ENCODE data around the gene ANKMY2. TPM values are rescaled to one million over a fixed set of nuclear protein-coding genes. Genes with fewer than 3 reads are reported as not detected.

Gene ANKMY2
- total RNA-seq, 2 experiments from 2014 or later = 3.3 to 5.1 TPM

- Mint-ChIP-seq H3K27ac (no peak overlapping the region), H3K9me3 (no peaks in the 10 kb centered on the region), H3K36me3 (ENCODE audit: low read depth) (peaks cover 9% of the 10 kb centered on the region), H3K4me1 (ENCODE audit: low read depth) (peaks cover 54% of the 10 kb centered on the region), H3K27me3 (no peaks in the 10 kb centered on the region), H3K4me3 (no peak overlapping the region)
- Histone ChIP-seq H3K4me3 (ENCODE audit: low read length) (no peak overlapping the region), H3K27me3 (ENCODE audit: control insufficient read depth in 1 of 2, insufficient read depth in 2 of 2, low read length in 2 of 2) (no peaks in the 10 kb centered on the region), H3K27ac (ENCODE audit: low read depth in 1 of 2, low read length in 2 of 2) (no peak overlapping the region), H3K9me3 (ENCODE audit: control insufficient read depth in 1 of 2, insufficient read depth in 1 of 2, low read length in 2 of 2) (no peaks in the 10 kb centered on the region), H3K4me1 (ENCODE audit: insufficient read depth, low read length) (peaks cover 3% of the 10 kb centered on the region), H3K36me3 (ENCODE audit: insufficient read depth, low read length) (no peaks in the 10 kb centered on the region)
- ChIA-PET POLR2A (interaction anchor here (0.6 to 1.0 kb wide), 2 partner anchors 9 to 63 kb away, joined by 3 read pairs; no protein-coding TSS in a partner anchor), CTCF (no interaction called here)
- intact Hi-C loops (cut with DNase I, micrococcal nuclease) = no loop called here
- TF ChIP-seq CTCF (IDR thresholded peaks at IDR 0.05) = no peak
- DNase-seq = no peak
- ATAC-seq (ENCODE audit: poor library complexity) = no peak
Observed at GRCh38 chr7:16656141-16656540, 10.6 kb upstream of the ANKMY2 start.

GRCh38 chr7:16655394-16655793 lies 9.8 kb upstream of the ANKMY2 start:
- Mint-ChIP-seq H3K27ac (no peak overlapping the region), H3K9me3 (no peaks in the 10 kb centered on the region), H3K4me1 (ENCODE audit: low read depth) (peaks cover 57% of the 10 kb centered on the region), H3K4me3 (no peak overlapping the region), H3K27me3 (no peaks in the 10 kb centered on the region), H3K36me3 (ENCODE audit: low read depth) (peaks cover 9% of the 10 kb centered on the region)
- H3K4me3 ChIP-seq (ENCODE audit: low read length) = no peak overlapping the region
- DNase-seq = no peak
- ChIA-PET CTCF (no interaction called here), POLR2A (interaction anchor here (1.1 kb wide), 1 partner anchor 10 kb away, joined by 4 read pairs; the partner anchor contains the start of gene ANKMY2)
- TF ChIP-seq CTCF (IDR thresholded peaks at IDR 0.05) = no peak
- H3K4me1 ChIP-seq (ENCODE audit: insufficient read depth, low read length) = peaks cover 3% of the 10 kb centered on the region
- ATAC-seq (ENCODE audit: poor library complexity) = no peak
- no peaks in the 10 kb centered on the region for H3K9me3 ChIP-seq (ENCODE audit: control insufficient read depth in 1 of 2, insufficient read depth in 1 of 2, low read length in 2 of 2)
- H3K27ac ChIP-seq (ENCODE audit: low read depth in 1 of 2, low read length in 2 of 2) = no peak overlapping the region
- intact Hi-C loops (cut with DNase I, micrococcal nuclease) = no loop called here
- H3K36me3 ChIP-seq (ENCODE audit: insufficient read depth, low read length) = no peaks in the 10 kb centered on the region
- H3K27me3 ChIP-seq (ENCODE audit: control insufficient read depth in 1 of 2, insufficient read depth in 2 of 2, low read length in 2 of 2) = no peaks in the 10 kb centered on the region

GRCh38 chr7:16652888-16653287 lies 7.3 kb upstream of the ANKMY2 start:
- POLR2A ChIA-PET = no interaction called here
- H3K27ac Mint-ChIP-seq = no peak overlapping the region
- Histone ChIP-seq H3K27ac (ENCODE audit: low read depth in 1 of 2, low read length in 2 of 2) (no peak overlapping the region), H3K27me3 (ENCODE audit: control insufficient read depth in 1 of 2, insufficient read depth in 2 of 2, low read length in 2 of 2) (no peaks in the 10 kb centered on the region), H3K4me1 (ENCODE audit: insufficient read depth, low read length) (peaks cover 6% of the 10 kb centered on the region), H3K9me3 (ENCODE audit: control insufficient read depth in 1 of 2, insufficient read depth in 1 of 2, low read length in 2 of 2) (no peaks in the 10 kb centered on the region), H3K36me3 (ENCODE audit: insufficient read depth, low read length) (no peaks in the 10 kb centered on the region), H3K4me3 (ENCODE audit: low read length) (no peak overlapping the region)
- no peak for ATAC-seq (ENCODE audit: poor library complexity)
- no peak overlapping the region for H3K4me3 Mint-ChIP-seq
- peaks cover 9% of the 10 kb centered on the region for H3K36me3 Mint-ChIP-seq (ENCODE audit: low read depth)
- H3K9me3 Mint-ChIP-seq = no peaks in the 10 kb centered on the region
- H3K4me1 Mint-ChIP-seq (ENCODE audit: low read depth) = peaks cover 79% of the 10 kb centered on the region
- DNase-seq = no peak
- no peaks in the 10 kb centered on the region for H3K27me3 Mint-ChIP-seq
- TF ChIP-seq CTCF (IDR thresholded peaks at IDR 0.05) = no peak
- CTCF ChIA-PET = no interaction called here
- intact Hi-C loops (cut with DNase I, micrococcal nuclease) = loop anchor here in 1 of 2 experiments (5.0 kb wide), 1 partner anchor 644 kb away; the partner anchor contains the start of gene AHR
